SH-SY5Y (cell line): ENCODE measurements around the gene BTRC.

Experiments used
- GATA2 ChIP-seq: IDR thresholded peaks from 2 replicates; pipeline ENCODE4 v1.6.1; 2011; ENCODE audit warnings: mild to moderate bottlenecking, low read depth, low read length
- GATA3 ChIP-seq: IDR thresholded peaks from 2 replicates; pipeline ENCODE4 v1.6.1; 2011; ENCODE audit warnings: low read depth, mild to moderate bottlenecking, low read length, moderate library complexity

The BTRC gene

GRCh38 chr10:101567165-101568006 lies 213.4 kb downstream of the BTRC start:
- TF ChIP-seq GATA2 (no peak), GATA3 (no peak)

- TF ChIP-seq GATA3 (no peak), GATA2 (no peak)
Observed at GRCh38 chr10:101568054-101568745, 214.2 kb downstream of the BTRC start.

GRCh38 chr10:101569323-101569621 lies 215.3 kb downstream of the BTRC start:
- no peak for TF ChIP-seq GATA2
- TF ChIP-seq GATA3: no peak

- TF ChIP-seq GATA3 (no peak), GATA2 (no peak)
Observed at GRCh38 chr10:101569622-101570427, 215.9 kb downstream of the BTRC start.

GRCh38 chr10:101570428-101571270 lies 216.7 kb downstream of the BTRC start:
- TF ChIP-seq GATA3 (no peak), GATA2 (no peak)

- no peak for TF ChIP-seq GATA2
- TF ChIP-seq GATA3: no peak
Observed at GRCh38 chr10:101571271-101571925, 217.4 kb downstream of the BTRC start.

- no peak for TF ChIP-seq GATA2
- TF ChIP-seq GATA3: no peak
Observed at GRCh38 chr10:101572126-101572525, 218.2 kb downstream of the BTRC start.

GRCh38 chr10:101572785-101573184 lies 218.8 kb downstream of the BTRC start:
- no peak for TF ChIP-seq GATA3
- no peak for TF ChIP-seq GATA2

- TF ChIP-seq GATA3 (no peak), GATA2 (no peak)
Observed at GRCh38 chr10:101573885-101574753, 220.2 kb downstream of the BTRC start.

- no peak for TF ChIP-seq GATA2
- TF ChIP-seq GATA3: no peak
Observed at GRCh38 chr10:101575091-101575490, 221.1 kb downstream of the BTRC start.

GRCh38 chr10:101575580-101576210 lies 221.7 kb downstream of the BTRC start:
- no peak for TF ChIP-seq GATA3
- TF ChIP-seq GATA2: no peak
